ENCODE data around the gene CLEC2L.

- TF ChIP-seq, protein P1, sequence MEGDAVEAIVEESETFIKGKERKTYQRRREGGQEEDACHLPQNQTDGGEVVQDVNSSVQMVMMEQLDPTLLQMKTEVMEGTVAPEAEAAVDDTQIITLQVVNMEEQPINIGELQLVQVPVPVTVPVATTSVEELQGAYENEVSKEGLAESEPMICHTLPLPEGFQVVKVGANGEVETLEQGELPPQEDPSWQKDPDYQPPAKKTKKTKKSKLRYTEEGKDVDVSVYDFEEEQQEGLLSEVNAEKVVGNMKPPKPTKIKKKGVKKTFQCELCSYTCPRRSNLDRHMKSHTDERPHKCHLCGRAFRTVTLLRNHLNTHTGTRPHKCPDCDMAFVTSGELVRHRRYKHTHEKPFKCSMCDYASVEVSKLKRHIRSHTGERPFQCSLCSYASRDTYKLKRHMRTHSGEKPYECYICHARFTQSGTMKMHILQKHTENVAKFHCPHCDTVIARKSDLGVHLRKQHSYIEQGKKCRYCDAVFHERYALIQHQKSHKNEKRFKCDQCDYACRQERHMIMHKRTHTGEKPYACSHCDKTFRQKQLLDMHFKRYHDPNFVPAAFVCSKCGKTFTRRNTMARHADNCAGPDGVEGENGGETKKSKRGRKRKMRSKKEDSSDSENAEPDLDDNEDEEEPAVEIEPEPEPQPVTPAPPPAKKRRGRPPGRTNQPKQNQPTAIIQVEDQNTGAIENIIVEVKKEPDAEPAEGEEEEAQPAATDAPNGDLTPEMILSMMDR (IDR thresholded peaks at IDR 0.05; ENCODE audit: insufficient read depth, low read depth, low read length): no peak
- no peak for TF ChIP-seq EZH2 (IDR thresholded peaks at IDR 0.05; ENCODE audit: insufficient read depth, low read length)
Measured at GRCh38 chr7:139534096-139534495, 10.6 kb downstream of the CLEC2L start.
